A549 (cell line): ENCODE measurements around the gene COL24A1. TPM values are rescaled to one million over a fixed set of nuclear protein-coding genes. Genes with fewer than 3 reads are reported as not detected.

Experiments used
- ATAC-seq, 2 experiments: fragments of 200-7000 bp in 1 of 2; fragments of >200 bp in 1 of 2; cut with Nextera tagmentation in 1 of 2; cut with Tn5 transposase in 1 of 2; 3 replicates each; pipeline versions ENCODE4 v1.8.0 to v1.9.1; 2018 to 2020; ENCODE audit warnings: mild to moderate bottlenecking in 1 of 2, moderate library complexity in 1 of 2
- CTCF ChIA-PET: fragments of 300-600 bp; sonication (Branson Sonifier 250); formaldehyde crosslinking; extraction: SDS; loops from one replicate; lab custom pipeline; 2021; ENCODE audit warnings: antibody characterized with exemption, inconsistent platforms; lab: Yijun Ruan, JAX
- POLR2A ChIA-PET: fragments of 350-600 bp; formaldehyde crosslinking; extraction: SDS; loops from one replicate; lab custom pipeline; 2021; ENCODE audit warnings: antibody characterized with exemption, inconsistent platforms; lab: Yijun Ruan, JAX
- DNase-seq, 2 experiments: peaks; one replicate each; pipeline versions ENCODE4 v3.0.0 to v3.0.0-alpha.2; 2011 to 2016; ENCODE audit warnings: low read depth in 1 of 2, low spot score in 1 of 2
- FAIRE-seq: peaks from 2 replicates; lab custom pipeline; 2011; peaks lifted over from hg19 to GRCh38; lab: Jason Lieb, UNC
- H3K27ac ChIP-seq, 2 experiments: fragments of >200 bp; sonication (Bioruptor Twin); formaldehyde crosslinking; 3 replicates each; pipeline ENCODE4 v1.5.1; 2016 to 2017
- H3K4me1 ChIP-seq: fragments of >200 bp; sonication (Bioruptor Twin); formaldehyde crosslinking; 3 replicates; pipeline ENCODE4 v1.6.1; 2016
- H3K4me2 ChIP-seq: fragments of >200 bp; sonication (Bioruptor Twin); formaldehyde crosslinking; 3 replicates; pipeline ENCODE4 v1.6.1; 2016
- H3K4me3 ChIP-seq: fragments of >200 bp; sonication (Bioruptor Twin); formaldehyde crosslinking; 3 replicates; pipeline ENCODE4 v1.5.1; 2016
- H3K9me3 ChIP-seq: fragments of >200 bp; sonication (Bioruptor Twin); formaldehyde crosslinking; 3 replicates; pipeline ENCODE4 v1.6.1; 2016
- BCL3 ChIP-seq: fragments of >200 bp; sonication (Bioruptor Twin); formaldehyde crosslinking; IDR thresholded peaks from 3 replicates; pipeline ENCODE4 v1.6.1; 2016
- CEBPB ChIP-seq, 2 experiments: fragments of >200 bp in 1 of 2; sonication (Bioruptor Twin) in 1 of 2; formaldehyde crosslinking in 1 of 2; IDR thresholded peaks; 2 replicates each; pipeline ENCODE4 v1.6.1; 2012 to 2016
- CHD4 ChIP-seq: fragments of 200-600 bp; sonication (generic); IDR thresholded peaks from 2 replicates; pipeline ENCODE4 v1.6.1; 2016; ENCODE audit warnings: antibody characterized with exemption, mild to moderate bottlenecking, borderline replicate concordance
- CTCF ChIP-seq: fragments of >200 bp; sonication (Bioruptor Twin); formaldehyde crosslinking; IDR thresholded peaks from 3 replicates; pipeline ENCODE4 v1.5.1; 2016
- E2F6 ChIP-seq: IDR thresholded peaks from 2 replicates; pipeline ENCODE4 v1.6.1; 2012; ENCODE audit warnings: low read depth, borderline replicate concordance
- EP300 ChIP-seq, 2 experiments: fragments of >200 bp; sonication (Bioruptor Twin); formaldehyde crosslinking; IDR thresholded peaks; 2 replicates in 1 of 2; 3 replicates in 1 of 2; pipeline ENCODE4 v1.6.1; 2016 to 2017
- ESRRA ChIP-seq: fragments of 150-350 bp; IDR thresholded peaks from 2 replicates; pipeline ENCODE4 v1.6.1; 2014; ENCODE audit warnings: mild to moderate bottlenecking, low read length, borderline replicate concordance
- HOXA7 ChIP-seq: fragments of 250-450 bp; sonication (Bioruptor Pico); IDR thresholded peaks from 2 replicates; pipeline ENCODE4 v1.5.0; 2020; ENCODE audit warnings: mild to moderate bottlenecking, moderate library complexity
- HOXB5 ChIP-seq: fragments of 250-450 bp; sonication (Bioruptor Pico); IDR thresholded peaks from 2 replicates; pipeline ENCODE4 v1.5.0; 2020; ENCODE audit warnings: mild to moderate bottlenecking, moderate library complexity
- JUNB ChIP-seq: fragments of >200 bp; sonication (Bioruptor Twin); formaldehyde crosslinking; IDR thresholded peaks from 2 replicates; pipeline ENCODE4 v1.6.1; 2016
- KDM1A ChIP-seq: fragments of 200-600 bp; sonication (generic); IDR thresholded peaks from 2 replicates; pipeline ENCODE4 v1.6.1; 2016; ENCODE audit warnings: low read depth, mild to moderate bottlenecking
- MAFK ChIP-seq: fragments of 450-650 bp; IDR thresholded peaks from 2 replicates; pipeline ENCODE4 v1.6.1; 2014; ENCODE audit not compliant: partially characterized antibody
- MAZ ChIP-seq: fragments of 150-350 bp; IDR thresholded peaks from 2 replicates; pipeline ENCODE4 v1.6.1; 2014; ENCODE audit warnings: antibody characterized with exemption, low read depth, low read length, borderline replicate concordance
- MYC ChIP-seq: IDR thresholded peaks from 2 replicates; pipeline ENCODE4 v1.6.1; 2012; ENCODE audit warnings: mild to moderate bottlenecking, inconsistent platforms, low read length, improper control_type of control experiment, borderline replicate concordance
- RAD21 ChIP-seq, 2 experiments: fragments of >200 bp in 1 of 2; sonication (Bioruptor Twin) in 1 of 2; formaldehyde crosslinking in 1 of 2; IDR thresholded peaks in 1 of 2; conservative IDR thresholded peaks in 1 of 2; 2 replicates in 1 of 2; 3 replicates in 1 of 2; pipeline ENCODE4 v1.6.1; 2012 to 2018; ENCODE audit warnings: inconsistent platforms in 1 of 2
- REST ChIP-seq: fragments of 200-600 bp; sonication (generic); IDR thresholded peaks from 2 replicates; pipeline ENCODE4 v1.6.1; 2016; ENCODE audit warnings: antibody characterized with exemption, mild to moderate bottlenecking, moderate library complexity
- RFX5 ChIP-seq: fragments of 450-650 bp; IDR thresholded peaks from 2 replicates; pipeline ENCODE4 v1.7.1; 2014; ENCODE audit warnings: antibody characterized with exemption, mild to moderate bottlenecking, moderate library complexity
- SREBF2 ChIP-seq: fragments of 450-650 bp; IDR thresholded peaks from 2 replicates; pipeline ENCODE4 v1.6.1; 2014; ENCODE audit warnings: mild to moderate bottlenecking, moderate library complexity
- TFCP2L1 ChIP-seq: fragments of 250-450 bp; sonication (Bioruptor Pico); IDR thresholded peaks from 2 replicates; pipeline ENCODE4 v1.5.0; 2021; ENCODE audit warnings: mild to moderate bottlenecking
- TP53 ChIP-seq: fragments of 250-450 bp; sonication (Bioruptor Pico); IDR thresholded peaks from 2 replicates; pipeline ENCODE4 v1.5.0; 2021; ENCODE audit warnings: mild to moderate bottlenecking, moderate library complexity
- ZC3H11A ChIP-seq: fragments of 450-650 bp; IDR thresholded peaks from 2 replicates; pipeline ENCODE4 v1.6.1; 2014; ENCODE audit warnings: antibody characterized with exemption, mild to moderate bottlenecking
- ZFP36 ChIP-seq: fragments of 450-650 bp; IDR thresholded peaks from 2 replicates; pipeline ENCODE4 v1.6.1; 2014; ENCODE audit warnings: borderline replicate concordance; ENCODE audit not compliant: partially characterized antibody
- WGBS: methylation state at CpG from one replicate; pipeline ENCODE4 v1.1.6; 2017; ENCODE audit errors: missing lambda C conversion rate; 5-methylcytosine and 5-hydroxymethylcytosine counted together
- polyA plus RNA-seq, 4 experiments: library from polyadenylated mRNA; depleted of rRNA in 3 of 4; stranded (reverse); fragments of >200 nt; fragmentation: RNase III in 1 of 4; extraction: RNeasy Plus Mini Kit Qiagen cat#74134 plus additional on column Dnase treatment in 1 of 4; gene quantifications; 2 replicates in 3 of 4; 3 replicates in 1 of 4; pipeline ENCODE4 v1.2.3, GENCODE V29; 2011 to 2017

COL24A1 gene
- polyA plus RNA-seq, 2 of the 4 experiments (the other 2 are of a cell fraction) = 0.03 to 0.13 TPM

- TF ChIP-seq ESRRA = no peak
- TF ChIP-seq RFX5 = no peak
- TF ChIP-seq CHD4 = no peak
- TF ChIP-seq MAZ = no peak
- no peak for TF ChIP-seq EP300 (IDR thresholded peaks at IDR 0.05)
- no peak for TF ChIP-seq TP53
- TF ChIP-seq BCL3 = no peak
- no peak for TF ChIP-seq ZC3H11A
- TF ChIP-seq MAFK = no peak
- TF ChIP-seq MYC = no peak
- no peak for TF ChIP-seq ZFP36
- TF ChIP-seq CEBPB (IDR thresholded peaks at IDR 0.05) = no peak
- Histone ChIP-seq H3K4me3 (no peak overlapping the region), H3K4me1 (no peaks in the 10 kb centered on the region), H3K4me2 (no peak overlapping the region), H3K27ac (no peak overlapping the region), H3K9me3 (no peaks in the 10 kb centered on the region)
- no peak for DNase-seq
- CTCF ChIA-PET = no interaction called here
- FAIRE-seq = no peak
- 21% methylated on average over 1 of the region's 1 CpG for WGBS
- ATAC-seq = no peak
- POLR2A ChIA-PET = no interaction called here
Measured at GRCh38 chr1:86063721-86064120, 92.9 kb downstream of the COL24A1 start.

GRCh38 chr1:86062453-86062852 lies 94.1 kb downstream of the COL24A1 start:
- Histone ChIP-seq H3K4me1 (no peaks in the 10 kb centered on the region), H3K9me3 (no peaks in the 10 kb centered on the region), H3K4me2 (no peak overlapping the region), H3K27ac (no peak overlapping the region), H3K4me3 (no peak overlapping the region)
- ATAC-seq (no peak), FAIRE-seq (no peak), DNase-seq (no peak)
- POLR2A ChIA-PET = no interaction called here
- CTCF ChIA-PET = no interaction called here
- WGBS = 25% methylated on average over 3 of the region's 3 CpGs
- no peak for TF ChIP-seq JUNB
- no peak for TF ChIP-seq CTCF
- no peak for TF ChIP-seq KDM1A

- TF ChIP-seq SREBF2 (no peak), RAD21 (conservative IDR thresholded peaks at IDR 0.05 in 1 of 2, IDR thresholded peaks at IDR 0.05 in 1 of 2) (no peak), ESRRA (no peak), HOXA7 (CRISPR knock-in tag) (no peak), REST (no peak), HOXB5 (no peak), TFCP2L1 (CRISPR knock-in tag) (no peak), CEBPB (IDR thresholded peaks at IDR 0.05) (no peak), E2F6 (no peak), MAFK (no peak)
- no peak for ATAC-seq
- ChIA-PET POLR2A (no interaction called here), CTCF (no interaction called here)
- Histone ChIP-seq H3K4me1 (no peaks in the 10 kb centered on the region), H3K4me2 (no peak overlapping the region), H3K9me3 (no peaks in the 10 kb centered on the region), H3K4me3 (no peak overlapping the region), H3K27ac (no peak overlapping the region)
- no peak for DNase-seq
- WGBS = 50% methylated on average over 2 of the region's 2 CpGs
- FAIRE-seq = no peak
Measured at GRCh38 chr1:86061551-86061990, 95.0 kb downstream of the COL24A1 start.
